ENCODE results near the gene C2CD2. TPM values are rescaled to one million over a fixed set of nuclear protein-coding genes. Genes with fewer than 3 reads are reported as not detected.

The C2CD2 gene
- total and polyA plus RNA-seq, 2 experiments from 2014 or later, result 6.4 to 13.9 TPM

GRCh38 chr21:41839387-41840000 lies 114.3 kb downstream of the C2CD2 start:
- Histone ChIP-seq H3K4me2 (no peak overlapping the region), H4K20me1 (ENCODE audit: insufficient read depth, poor library complexity, severe bottlenecking) (no peaks in the 10 kb centered on the region), H3K79me2 (no peaks in the 10 kb centered on the region), H3K27me3 (no peaks in the 10 kb centered on the region), H2AFZ (no peak overlapping the region), H3K36me3 (replicated peaks; ENCODE audit: insufficient read depth, low read depth) (no peaks in the 10 kb centered on the region), H3K4me1 (ENCODE audit: insufficient read depth) (no peaks in the 10 kb centered on the region), H3K9me3 (ENCODE audit: low read depth) (peaks cover 6% of the 10 kb centered on the region), H3K4me3 (no peak overlapping the region), H3K27ac (no peak overlapping the region), H3K9me2 (replicated peaks; ENCODE audit: insufficient read depth) (no peaks in the 10 kb centered on the region)
- DNase-seq (ENCODE audit: low spot score), result no peak
- TF ChIP-seq EZH2phosphoT487 (IDR thresholded peaks at IDR 0.05; ENCODE audit: low read depth, severe bottlenecking, unreplicated experiment) (no peak), EZH2 (IDR thresholded peaks at IDR 0.05; ENCODE audit: borderline replicate concordance) (no peak)
- WGBS (ENCODE audit: low lambda C conversion rate, missing lambda C conversion rate), result 96% methylated on average over 20 of the region's 21 CpGs

- H4K20me1 ChIP-seq (ENCODE audit: insufficient read depth, poor library complexity, severe bottlenecking), result no peaks in the 10 kb centered on the region
- TF ChIP-seq EZH2 (IDR thresholded peaks at IDR 0.05; ENCODE audit: borderline replicate concordance) (no peak), EZH2phosphoT487 (IDR thresholded peaks at IDR 0.05; ENCODE audit: low read depth, severe bottlenecking, unreplicated experiment) (no peak), CTCF (IDR thresholded peaks at IDR 0.05; ENCODE audit: poor library complexity) (no peak)
- H3K9me3 ChIP-seq (ENCODE audit: low read depth), result peaks cover 6% of the 10 kb centered on the region
- no peaks in the 10 kb centered on the region for H3K4me1 ChIP-seq (ENCODE audit: insufficient read depth)
- no peak overlapping the region for H3K4me3 ChIP-seq
- no peak overlapping the region for H3K27ac ChIP-seq
- H3K36me3 ChIP-seq (replicated peaks; ENCODE audit: insufficient read depth, low read depth), result no peaks in the 10 kb centered on the region
- H3K9me2 ChIP-seq (replicated peaks; ENCODE audit: insufficient read depth), result no peaks in the 10 kb centered on the region
- H3K27me3 ChIP-seq, result no peaks in the 10 kb centered on the region
- H3K4me2 ChIP-seq, result no peak overlapping the region
- H2AFZ ChIP-seq, result no peak overlapping the region
- 90% methylated on average over 7 of the region's 7 CpGs for WGBS (ENCODE audit: low lambda C conversion rate, missing lambda C conversion rate)
- no peak for DNase-seq (ENCODE audit: low spot score)
- H3K79me2 ChIP-seq, result no peaks in the 10 kb centered on the region
Observed at GRCh38 chr21:41837756-41838297, 116.0 kb downstream of the C2CD2 start.

GRCh38 chr21:41836166-41837015 lies 117.4 kb downstream of the C2CD2 start:
- H3K27ac ChIP-seq, result no peak overlapping the region
- no peaks in the 10 kb centered on the region for H3K4me1 ChIP-seq (ENCODE audit: insufficient read depth)
- H3K4me3 ChIP-seq, result no peak overlapping the region
- no peaks in the 10 kb centered on the region for H3K36me3 ChIP-seq (replicated peaks; ENCODE audit: insufficient read depth, low read depth)
- no peak overlapping the region for H2AFZ ChIP-seq
- H3K4me2 ChIP-seq, result no peak overlapping the region
- H3K79me2 ChIP-seq, result no peaks in the 10 kb centered on the region
- no peaks in the 10 kb centered on the region for H3K9me2 ChIP-seq (replicated peaks; ENCODE audit: insufficient read depth)
- no peaks in the 10 kb centered on the region for H3K27me3 ChIP-seq
- TF ChIP-seq CTCF (IDR thresholded peaks at IDR 0.05; ENCODE audit: poor library complexity), result no peak
- TF ChIP-seq EZH2phosphoT487 (IDR thresholded peaks at IDR 0.05; ENCODE audit: low read depth, severe bottlenecking, unreplicated experiment), result no peak
- TF ChIP-seq EZH2 (IDR thresholded peaks at IDR 0.05; ENCODE audit: borderline replicate concordance), result no peak
- H3K9me3 ChIP-seq (ENCODE audit: low read depth), result peaks cover 5% of the 10 kb centered on the region
- DNase-seq (ENCODE audit: low spot score), result no peak
- H4K20me1 ChIP-seq (ENCODE audit: insufficient read depth, poor library complexity, severe bottlenecking), result no peaks in the 10 kb centered on the region
- 94% methylated on average over 32 of the region's 32 CpGs for whole genome bisulfite sequencing (ENCODE audit: low lambda C conversion rate, missing lambda C conversion rate)

GRCh38 chr21:41835711-41836154 lies 118.1 kb downstream of the C2CD2 start:
- Histone ChIP-seq H3K36me3 (replicated peaks; ENCODE audit: insufficient read depth, low read depth) (no peaks in the 10 kb centered on the region), H4K20me1 (ENCODE audit: insufficient read depth, poor library complexity, severe bottlenecking) (no peaks in the 10 kb centered on the region), H3K4me3 (no peak overlapping the region), H3K4me2 (no peak overlapping the region), H2AFZ (no peak overlapping the region), H3K9me3 (ENCODE audit: low read depth) (no peaks in the 10 kb centered on the region), H3K27ac (no peak overlapping the region), H3K9me2 (replicated peaks; ENCODE audit: insufficient read depth) (no peaks in the 10 kb centered on the region), H3K79me2 (no peaks in the 10 kb centered on the region), H3K27me3 (no peaks in the 10 kb centered on the region), H3K4me1 (ENCODE audit: insufficient read depth) (no peaks in the 10 kb centered on the region)
- no peak for DNase-seq (ENCODE audit: low spot score)
- TF ChIP-seq EZH2 (IDR thresholded peaks at IDR 0.05; ENCODE audit: borderline replicate concordance) (no peak), EZH2phosphoT487 (IDR thresholded peaks at IDR 0.05; ENCODE audit: low read depth, severe bottlenecking, unreplicated experiment) (no peak), CTCF (IDR thresholded peaks at IDR 0.05; ENCODE audit: poor library complexity) (no peak)
- 83% methylated on average over 7 of the region's 10 CpGs for WGBS (ENCODE audit: low lambda C conversion rate, missing lambda C conversion rate)
